ENCODE data around the gene MYADM. TPM values are rescaled to one million over a fixed set of nuclear protein-coding genes. Genes with fewer than 3 reads are reported as not detected.

The MYADM gene
- total and polyA plus RNA-seq, 4 donors = 2.6 to 28.0 (median 6.6) TPM

DNA sequence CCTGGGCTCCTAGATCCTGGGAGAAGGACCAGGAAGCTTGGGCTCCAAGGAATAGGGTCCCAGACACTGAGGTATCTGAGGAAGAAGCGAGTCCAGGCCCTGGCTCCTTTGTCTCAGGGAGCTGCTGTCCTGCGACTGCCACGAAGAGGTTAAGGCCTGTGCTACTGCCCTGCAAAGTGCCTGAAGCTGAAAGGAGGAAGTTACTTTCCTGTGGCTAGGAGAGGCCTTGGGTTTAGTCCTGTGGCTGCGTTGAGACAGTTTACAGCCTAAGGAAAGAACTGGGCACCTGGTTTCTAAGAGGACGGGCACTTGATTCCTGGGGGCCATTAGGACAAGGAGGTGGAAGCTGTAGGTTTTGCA lies 2.8 kb downstream of the MYADM start:
- 67% methylated on average over 5 of the region's 5 CpGs for WGBS
- Histone ChIP-seq H3K9ac (ENCODE audit: low read depth in 1 of 2, low read length in 2 of 2) (no peak overlapping the region), H3K27me3 (ENCODE audit: control insufficient read depth in 4 of 4, insufficient read depth in 4 of 4, low read length in 3 of 4) (no peaks in the 10 kb centered on the region), H3K4me3 (ENCODE audit: low read depth in 1 of 3, low read length in 3 of 3) (no peak overlapping the region), H3K9me3 (ENCODE audit: control insufficient read depth in 4 of 4, low read length in 3 of 4) (no peaks in the 10 kb centered on the region), H3K36me3 (ENCODE audit: control insufficient read depth in 4 of 4, insufficient read depth in 3 of 4, low read depth in 1 of 4, low read length in 3 of 4) (peaks cover 3 to 15% (median 9%) of the 10 kb centered on the region in 4 donors), H3K27ac (ENCODE audit: low read depth in 1 of 2, low read length in 2 of 2) (peak overlapping the region; percentile 41 to 49), H3K4me1 (ENCODE audit: control insufficient read depth in 4 of 4, insufficient read depth in 4 of 4, low read length in 3 of 4) (peaks cover 0 to 18% (median 8%) of the 10 kb centered on the region in 4 donors)
- TF ChIP-seq, protein P1, sequence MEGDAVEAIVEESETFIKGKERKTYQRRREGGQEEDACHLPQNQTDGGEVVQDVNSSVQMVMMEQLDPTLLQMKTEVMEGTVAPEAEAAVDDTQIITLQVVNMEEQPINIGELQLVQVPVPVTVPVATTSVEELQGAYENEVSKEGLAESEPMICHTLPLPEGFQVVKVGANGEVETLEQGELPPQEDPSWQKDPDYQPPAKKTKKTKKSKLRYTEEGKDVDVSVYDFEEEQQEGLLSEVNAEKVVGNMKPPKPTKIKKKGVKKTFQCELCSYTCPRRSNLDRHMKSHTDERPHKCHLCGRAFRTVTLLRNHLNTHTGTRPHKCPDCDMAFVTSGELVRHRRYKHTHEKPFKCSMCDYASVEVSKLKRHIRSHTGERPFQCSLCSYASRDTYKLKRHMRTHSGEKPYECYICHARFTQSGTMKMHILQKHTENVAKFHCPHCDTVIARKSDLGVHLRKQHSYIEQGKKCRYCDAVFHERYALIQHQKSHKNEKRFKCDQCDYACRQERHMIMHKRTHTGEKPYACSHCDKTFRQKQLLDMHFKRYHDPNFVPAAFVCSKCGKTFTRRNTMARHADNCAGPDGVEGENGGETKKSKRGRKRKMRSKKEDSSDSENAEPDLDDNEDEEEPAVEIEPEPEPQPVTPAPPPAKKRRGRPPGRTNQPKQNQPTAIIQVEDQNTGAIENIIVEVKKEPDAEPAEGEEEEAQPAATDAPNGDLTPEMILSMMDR (IDR thresholded peaks at IDR 0.05; ENCODE audit: low read depth, low read length, missing input control) = no peak
- TF ChIP-seq TAF1 (conservative IDR thresholded peaks at IDR 0.05) (no peak), FOXA2 (IDR thresholded peaks at IDR 0.05) (no peak), GABPA (IDR thresholded peaks at IDR 0.05 in 1 of 2, conservative IDR thresholded peaks at IDR 0.05 in 1 of 2) (no peak), RAD21 (IDR thresholded peaks at IDR 0.05) (no peak), RXRA (IDR thresholded peaks at IDR 0.05) (no peak), HNF4G (IDR thresholded peaks at IDR 0.05) (no peak), SP1 (IDR thresholded peaks at IDR 0.05) (no peak), FOXA1 (IDR thresholded peaks at IDR 0.05) (no peak), EGR1 (IDR thresholded peaks at IDR 0.05; ENCODE audit: low read depth in 2 of 2) (no peak), NR2F2 (IDR thresholded peaks at IDR 0.05) (no peak)
- TF ChIP-seq, protein P2, sequence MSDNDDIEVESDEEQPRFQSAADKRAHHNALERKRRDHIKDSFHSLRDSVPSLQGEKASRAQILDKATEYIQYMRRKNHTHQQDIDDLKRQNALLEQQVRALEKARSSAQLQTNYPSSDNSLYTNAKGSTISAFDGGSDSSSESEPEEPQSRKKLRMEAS (IDR thresholded peaks at IDR 0.05) = no peak
- TF ChIP-seq, protein P3, sequence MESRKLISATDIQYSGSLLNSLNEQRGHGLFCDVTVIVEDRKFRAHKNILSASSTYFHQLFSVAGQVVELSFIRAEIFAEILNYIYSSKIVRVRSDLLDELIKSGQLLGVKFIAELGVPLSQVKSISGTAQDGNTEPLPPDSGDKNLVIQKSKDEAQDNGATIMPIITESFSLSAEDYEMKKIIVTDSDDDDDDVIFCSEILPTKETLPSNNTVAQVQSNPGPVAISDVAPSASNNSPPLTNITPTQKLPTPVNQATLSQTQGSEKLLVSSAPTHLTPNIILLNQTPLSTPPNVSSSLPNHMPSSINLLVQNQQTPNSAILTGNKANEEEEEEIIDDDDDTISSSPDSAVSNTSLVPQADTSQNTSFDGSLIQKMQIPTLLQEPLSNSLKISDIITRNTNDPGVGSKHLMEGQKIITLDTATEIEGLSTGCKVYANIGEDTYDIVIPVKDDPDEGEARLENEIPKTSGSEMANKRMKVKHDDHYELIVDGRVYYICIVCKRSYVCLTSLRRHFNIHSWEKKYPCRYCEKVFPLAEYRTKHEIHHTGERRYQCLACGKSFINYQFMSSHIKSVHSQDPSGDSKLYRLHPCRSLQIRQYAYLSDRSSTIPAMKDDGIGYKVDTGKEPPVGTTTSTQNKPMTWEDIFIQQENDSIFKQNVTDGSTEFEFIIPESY (IDR thresholded peaks at IDR 0.05) = no peak
- DNase-seq (ENCODE audit: low spot score) = no peak

DNA sequence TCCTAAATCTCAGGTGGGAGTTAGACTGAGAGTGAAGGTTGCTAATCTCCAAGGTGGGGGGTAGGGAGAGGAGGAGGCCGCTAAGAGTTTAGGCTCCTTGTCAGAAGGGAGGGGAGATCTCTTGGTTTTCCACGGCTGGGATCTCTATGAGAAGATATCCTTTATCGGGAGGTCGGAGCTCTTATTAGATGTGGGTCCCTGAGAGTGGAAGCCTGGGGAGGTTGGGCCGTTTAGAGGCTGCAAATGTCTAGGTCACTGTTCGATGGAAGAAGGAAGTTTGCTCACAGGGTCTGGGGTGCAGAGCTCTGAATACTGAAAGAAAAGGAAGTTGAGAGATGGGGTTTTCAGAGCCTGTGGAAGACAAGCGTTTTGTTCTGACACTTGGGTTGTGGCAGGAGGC lies 3.8 kb downstream of the MYADM start:
- TF ChIP-seq NR2F2 (IDR thresholded peaks at IDR 0.05) (no peak), FOXA2 (IDR thresholded peaks at IDR 0.05) (no peak), TAF1 (conservative IDR thresholded peaks at IDR 0.05) (no peak), HNF4A (conservative IDR thresholded peaks at IDR 0.05) (no peak), HNF4G (IDR thresholded peaks at IDR 0.05) (no peak), GABPA (IDR thresholded peaks at IDR 0.05 in 1 of 2, conservative IDR thresholded peaks at IDR 0.05 in 1 of 2) (no peak), EGR1 (IDR thresholded peaks at IDR 0.05; ENCODE audit: low read depth in 2 of 2) (no peak)
- TF ChIP-seq, protein P1 (IDR thresholded peaks at IDR 0.05; ENCODE audit: low read depth, low read length, missing input control) = no peak
- TF ChIP-seq, protein P2 (IDR thresholded peaks at IDR 0.05) = no peak
- TF ChIP-seq, protein P4, sequence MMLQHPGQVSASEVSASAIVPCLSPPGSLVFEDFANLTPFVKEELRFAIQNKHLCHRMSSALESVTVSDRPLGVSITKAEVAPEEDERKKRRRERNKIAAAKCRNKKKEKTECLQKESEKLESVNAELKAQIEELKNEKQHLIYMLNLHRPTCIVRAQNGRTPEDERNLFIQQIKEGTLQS (IDR thresholded peaks at IDR 0.05) = no peak
- WGBS = 74% methylated on average over 7 of the region's 7 CpGs
- DNase-seq (ENCODE audit: low spot score) = no peak
- no peaks in the 10 kb centered on the region for H3K27me3 ChIP-seq (ENCODE audit: control insufficient read depth in 4 of 4, insufficient read depth in 4 of 4, low read length in 3 of 4)
- peaks cover 0 to 18% (median 8%) of the 10 kb centered on the region in 4 donors for H3K4me1 ChIP-seq (ENCODE audit: control insufficient read depth in 4 of 4, insufficient read depth in 4 of 4, low read length in 3 of 4)
- H3K9ac ChIP-seq (ENCODE audit: low read depth in 1 of 2, low read length in 2 of 2) = no peak overlapping the region
- H3K27ac ChIP-seq (ENCODE audit: low read depth in 1 of 2, low read length in 2 of 2) = peak overlapping the region in 1 of 2 donors; percentile 54
- no peak overlapping the region for H3K4me3 ChIP-seq (ENCODE audit: low read depth in 1 of 3, low read length in 3 of 3)
- no peaks in the 10 kb centered on the region for H3K9me3 ChIP-seq (ENCODE audit: control insufficient read depth in 4 of 4, low read length in 3 of 4)
- peaks cover 3 to 15% (median 9%) of the 10 kb centered on the region in 4 donors for H3K36me3 ChIP-seq (ENCODE audit: control insufficient read depth in 4 of 4, insufficient read depth in 3 of 4, low read depth in 1 of 4, low read length in 3 of 4)
